OCI-M1 (cell line): ENCODE data around the gene ITPR1.

ENCODE experiments used
- DNase-seq: peaks from one replicate; lab custom pipeline; 2025; lab: John Stamatoyannopoulos, UW

ITPR1 gene

DNA sequence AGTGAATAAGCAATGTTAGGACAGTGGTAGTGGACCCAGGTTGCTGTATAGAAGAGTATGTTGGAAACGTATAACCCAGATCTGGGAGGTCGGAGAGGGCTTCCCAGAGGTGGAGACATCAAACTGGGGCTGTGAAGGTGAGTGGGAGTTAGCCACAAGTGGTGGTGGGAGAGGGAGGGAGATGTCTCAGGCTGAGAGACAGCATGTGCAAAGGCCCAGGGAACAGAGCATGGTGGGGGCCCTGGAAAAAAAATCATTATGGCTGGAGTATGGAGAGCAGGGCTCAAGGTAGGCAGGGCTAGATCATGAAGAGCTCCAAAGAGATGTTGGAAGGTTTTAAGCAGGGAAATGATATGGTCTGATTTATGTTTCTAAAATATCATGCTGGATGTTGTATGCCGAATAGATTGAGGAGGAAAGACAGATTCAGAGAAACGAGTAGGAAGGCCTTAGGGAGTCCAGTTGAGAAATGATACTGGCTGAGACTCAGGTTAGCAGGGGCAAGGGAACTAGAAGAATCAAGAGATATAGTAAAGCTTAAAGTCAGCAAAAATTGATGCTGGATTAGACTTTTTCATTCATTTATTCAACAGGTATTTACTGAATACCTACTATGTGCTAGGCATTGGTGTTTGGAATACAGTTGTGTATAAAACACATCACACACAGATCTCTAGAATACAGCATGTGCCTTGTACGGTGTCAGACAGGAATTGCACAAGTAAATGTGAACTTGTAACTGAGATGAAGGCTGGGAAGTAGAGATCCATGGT is 17.0 kb downstream of the ITPR1 start:
- no peak for DNase-seq

DNA sequence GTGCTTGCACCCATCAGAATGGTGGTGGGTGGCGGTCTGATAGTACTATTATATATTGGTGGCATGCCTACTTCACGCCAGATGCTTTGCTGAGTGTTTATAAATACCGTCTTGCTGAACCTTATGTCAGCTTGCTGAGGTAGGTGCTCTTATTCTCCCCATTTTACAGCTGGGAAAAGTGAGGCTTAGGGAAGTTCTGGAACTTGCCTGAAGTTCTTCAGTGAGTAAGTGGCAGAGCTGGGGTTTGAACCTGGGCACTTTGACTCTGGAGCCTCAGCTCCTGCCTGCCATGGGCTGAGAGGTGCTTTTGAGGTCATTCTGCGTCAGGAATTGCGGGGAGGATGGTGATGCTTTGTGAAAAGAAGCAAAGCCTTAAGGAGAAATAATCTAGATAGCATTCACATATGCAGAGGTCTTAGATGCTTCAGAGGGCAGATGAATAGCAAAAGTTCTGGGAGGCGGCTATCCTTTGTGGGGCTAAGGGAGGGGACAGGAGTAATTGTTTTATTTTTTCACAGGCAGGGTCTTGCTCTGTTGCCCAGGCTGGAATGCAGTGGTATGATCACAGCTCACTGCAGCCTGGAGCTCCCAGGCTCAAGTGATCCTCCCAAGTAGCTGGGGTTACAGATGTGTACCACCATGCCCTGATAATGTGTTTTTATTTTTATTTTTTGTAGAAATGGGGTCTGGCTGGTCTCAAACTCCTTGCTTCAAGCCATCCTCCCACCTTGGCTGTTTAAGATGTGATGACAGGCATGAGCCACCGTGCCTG is 18.5 kb downstream of the ITPR1 start:
- no peak for DNase-seq

DNA sequence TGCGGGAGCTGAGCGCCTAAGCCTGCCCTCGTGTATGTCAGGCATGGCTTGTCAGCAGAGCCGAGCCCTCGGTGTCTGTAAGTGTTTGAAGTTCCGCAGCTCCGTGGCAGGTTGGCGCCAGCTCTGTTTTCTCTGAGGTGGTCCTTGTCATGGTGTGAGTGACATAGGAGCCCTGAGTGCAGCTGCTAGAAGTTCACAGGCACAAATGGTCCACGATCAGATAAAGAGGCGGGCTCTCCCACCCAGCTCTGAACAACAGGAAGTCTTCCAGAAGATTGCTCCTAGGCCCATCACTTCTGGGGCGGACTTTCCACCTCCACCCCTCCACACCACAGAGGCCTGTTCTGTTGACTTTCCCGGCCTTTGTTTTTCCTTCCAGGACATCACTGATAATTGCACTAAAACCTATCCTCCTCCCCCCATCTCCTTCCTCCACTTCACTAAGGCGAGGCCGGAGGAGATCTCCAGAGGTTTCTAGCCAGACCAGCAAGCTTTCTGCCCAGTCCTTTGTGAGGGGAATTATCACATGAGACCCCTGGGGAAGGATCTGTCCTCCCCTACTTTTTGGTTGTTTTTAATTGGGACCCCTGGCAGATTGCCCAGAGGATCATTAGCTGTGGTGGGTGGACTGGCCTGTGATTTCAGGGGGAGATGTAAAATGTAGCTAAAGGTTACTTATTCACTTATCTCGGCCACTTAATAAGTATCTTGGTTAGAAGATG is 19.9 kb downstream of the ITPR1 start:
- DNase-seq: no peak

DNA sequence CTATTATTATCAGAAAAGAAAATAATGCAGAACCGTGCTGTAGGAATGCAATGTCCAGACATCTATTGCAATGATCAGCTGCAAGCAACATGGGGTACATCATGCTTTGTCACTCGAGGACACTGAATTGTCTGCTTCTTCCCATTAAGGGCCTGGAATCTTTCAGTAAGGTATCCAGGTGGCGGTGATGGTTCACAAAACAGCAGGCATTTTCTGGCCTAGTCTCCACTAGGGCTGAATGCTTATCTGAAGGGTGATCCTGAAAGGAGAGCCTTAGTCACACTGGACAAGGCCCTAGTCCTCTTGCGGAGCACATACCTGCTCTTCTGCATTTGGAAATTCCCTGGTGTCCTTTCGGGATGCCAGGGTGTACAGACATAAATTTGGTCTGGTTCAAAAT is 21.2 kb downstream of the ITPR1 start:
- DNase-seq: no peak

DNA sequence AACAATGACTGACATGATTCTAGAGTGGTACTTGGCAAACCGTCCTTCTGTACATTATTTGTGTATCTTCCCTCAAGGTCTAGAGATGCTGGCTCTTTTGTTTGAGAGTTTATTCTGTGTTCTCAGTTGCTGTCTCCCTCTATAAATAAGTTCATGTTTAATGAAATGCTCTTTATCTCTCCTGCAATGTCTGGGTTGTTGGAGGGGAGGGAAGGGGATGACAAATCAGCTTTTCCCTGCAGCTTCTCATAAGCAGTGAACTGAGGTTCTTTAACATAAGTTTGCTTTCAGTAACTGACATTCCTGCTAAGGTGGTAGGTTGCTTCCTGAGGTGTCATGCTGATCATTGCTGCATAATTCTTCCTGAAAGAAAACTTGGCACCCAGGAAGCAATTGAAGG is 21.8 kb downstream of the ITPR1 start:
- peak; percentile 78 for DNase-seq

DNA sequence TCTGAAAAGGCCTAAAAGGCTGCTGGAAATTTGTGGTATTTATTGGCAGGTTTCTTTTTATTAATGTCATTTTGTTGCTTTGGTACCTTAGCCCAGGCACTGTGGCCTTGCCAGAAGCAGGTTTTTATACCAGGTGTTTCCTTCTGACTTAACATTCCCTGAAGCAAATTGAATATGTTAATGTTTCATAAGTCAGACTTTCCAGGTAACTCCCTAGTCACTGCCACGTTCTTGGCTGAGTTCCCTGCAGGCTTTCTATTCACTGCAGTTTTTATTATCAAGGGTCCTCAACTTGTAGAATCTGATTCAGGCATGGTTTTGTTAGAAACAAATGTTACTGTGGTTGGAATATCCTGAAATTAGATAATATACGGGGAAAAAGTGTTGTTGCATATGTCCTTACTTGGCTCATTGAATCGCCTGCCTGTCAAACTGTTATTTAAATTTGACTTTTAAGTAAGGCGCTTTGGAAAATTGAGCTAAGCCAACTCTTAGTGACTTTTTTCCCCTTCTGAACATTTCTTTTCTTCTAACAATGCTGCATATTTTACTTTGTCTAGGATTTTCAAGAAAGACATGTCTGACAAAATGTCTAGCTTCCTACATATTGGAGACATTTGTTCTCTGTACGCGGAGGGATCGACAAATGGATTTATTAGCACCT is 22.9 kb downstream of the ITPR1 start:
- DNase-seq: peak; percentile 67

DNA sequence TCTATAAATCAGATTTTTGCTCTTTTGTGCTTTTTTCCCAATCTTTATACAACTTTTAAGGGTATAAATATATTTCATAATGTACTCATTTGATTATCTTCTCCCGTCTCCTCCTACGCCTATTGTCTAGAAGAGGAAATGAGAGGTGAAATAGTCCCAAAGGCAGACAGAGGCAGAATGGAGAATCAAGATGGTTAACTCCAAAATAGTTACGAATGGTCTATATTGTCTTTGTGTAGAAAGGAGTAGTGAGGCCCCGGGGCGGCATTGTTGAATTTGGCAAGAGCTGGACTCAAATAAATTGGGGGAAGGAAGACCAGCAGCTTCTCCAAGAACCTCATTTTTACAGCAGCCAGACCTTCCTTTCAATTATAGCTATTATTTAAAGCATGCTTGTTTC is 23.9 kb downstream of the ITPR1 start:
- DNase-seq: peak; percentile 45

DNA sequence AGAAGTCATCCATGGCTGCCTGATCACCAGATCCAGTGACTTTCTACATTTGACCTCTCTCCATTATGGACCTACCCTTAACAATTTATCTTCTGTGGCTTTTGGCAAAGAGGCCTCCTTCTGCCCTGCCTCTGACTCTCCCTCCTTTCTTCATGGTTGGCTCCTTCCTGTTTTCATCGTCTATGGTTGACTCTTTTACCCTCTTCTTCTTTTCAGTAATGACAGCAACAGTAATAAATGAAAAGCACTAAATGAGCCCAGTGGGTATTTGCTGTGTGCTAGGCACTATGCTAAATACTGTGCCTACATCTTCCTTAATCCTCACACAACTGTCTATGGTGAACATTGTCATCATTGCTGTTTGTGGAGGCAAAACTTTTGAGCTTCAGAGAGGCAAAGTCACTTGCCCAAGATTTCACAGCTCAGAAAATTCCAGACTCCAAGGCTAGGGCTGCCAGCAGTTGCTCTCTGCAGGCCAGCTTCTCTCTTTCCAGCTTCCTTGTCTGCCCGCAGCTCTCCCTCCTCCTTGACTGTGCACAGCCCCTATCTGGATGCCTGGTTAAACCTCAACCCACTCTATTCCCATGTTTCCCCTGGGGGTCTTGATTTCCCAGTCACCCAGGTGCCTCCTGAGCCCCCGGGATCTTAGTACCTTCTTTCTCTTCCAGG is 24.6 kb downstream of the ITPR1 start:
- peak; percentile 79 for DNase-seq

DNA sequence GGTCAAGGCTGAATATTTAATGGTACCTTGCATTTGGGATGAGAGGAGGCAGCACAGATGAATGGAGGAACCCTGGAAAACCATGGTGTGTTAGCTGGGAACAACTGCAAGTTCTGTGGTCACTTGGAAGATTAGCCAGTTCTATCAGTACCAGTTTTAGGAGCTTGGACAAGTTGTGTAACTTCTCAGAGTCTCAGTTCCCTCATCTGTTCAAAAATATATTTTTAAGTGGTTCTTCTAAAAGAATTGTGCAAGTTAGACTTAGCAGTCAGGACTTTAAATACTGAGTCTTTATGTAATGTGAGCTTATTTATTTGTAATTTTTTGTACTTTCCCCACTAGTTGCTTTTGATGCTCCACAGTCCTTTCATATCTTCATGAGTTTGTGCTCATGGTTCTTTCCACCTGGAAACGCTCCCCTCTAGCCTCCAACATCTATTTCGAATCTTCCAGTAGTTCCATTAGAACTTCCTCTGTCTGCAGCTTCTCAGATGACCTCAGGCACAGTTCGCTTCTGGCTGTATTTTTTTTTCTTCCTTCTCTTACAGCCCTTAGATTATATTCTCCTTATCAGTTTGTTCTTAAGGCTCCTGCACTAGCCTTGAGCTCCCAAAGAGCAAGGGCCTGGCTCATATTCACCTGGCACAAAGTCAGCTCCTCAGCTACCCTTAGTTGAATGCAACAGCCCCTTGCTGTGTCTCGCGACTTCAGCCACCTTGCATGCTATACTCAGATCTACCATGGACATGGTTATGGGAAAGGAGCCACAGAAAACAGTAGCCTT is 27.1 kb downstream of the ITPR1 start:
- DNase-seq: peak; percentile 81

DNA sequence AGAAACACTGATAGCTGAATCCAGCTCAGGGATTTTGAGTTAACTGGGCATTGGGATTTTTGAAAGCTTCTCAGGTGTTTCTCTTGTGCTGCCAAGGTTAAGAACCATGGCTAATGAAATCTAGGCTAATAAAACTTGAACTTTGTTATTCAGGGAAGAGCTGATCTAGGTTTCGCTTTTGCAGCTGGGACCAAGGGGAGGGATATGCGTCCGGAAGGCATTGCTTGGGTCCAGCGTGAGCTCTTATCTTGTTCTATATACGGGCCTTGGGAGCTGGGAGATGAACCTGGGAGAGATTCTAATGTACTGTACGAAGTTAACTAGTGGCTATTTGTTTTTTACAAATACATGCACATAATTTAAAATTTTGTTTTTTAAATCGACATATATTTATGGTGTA is 29.8 kb downstream of the ITPR1 start:
- DNase-seq: no peak

DNA sequence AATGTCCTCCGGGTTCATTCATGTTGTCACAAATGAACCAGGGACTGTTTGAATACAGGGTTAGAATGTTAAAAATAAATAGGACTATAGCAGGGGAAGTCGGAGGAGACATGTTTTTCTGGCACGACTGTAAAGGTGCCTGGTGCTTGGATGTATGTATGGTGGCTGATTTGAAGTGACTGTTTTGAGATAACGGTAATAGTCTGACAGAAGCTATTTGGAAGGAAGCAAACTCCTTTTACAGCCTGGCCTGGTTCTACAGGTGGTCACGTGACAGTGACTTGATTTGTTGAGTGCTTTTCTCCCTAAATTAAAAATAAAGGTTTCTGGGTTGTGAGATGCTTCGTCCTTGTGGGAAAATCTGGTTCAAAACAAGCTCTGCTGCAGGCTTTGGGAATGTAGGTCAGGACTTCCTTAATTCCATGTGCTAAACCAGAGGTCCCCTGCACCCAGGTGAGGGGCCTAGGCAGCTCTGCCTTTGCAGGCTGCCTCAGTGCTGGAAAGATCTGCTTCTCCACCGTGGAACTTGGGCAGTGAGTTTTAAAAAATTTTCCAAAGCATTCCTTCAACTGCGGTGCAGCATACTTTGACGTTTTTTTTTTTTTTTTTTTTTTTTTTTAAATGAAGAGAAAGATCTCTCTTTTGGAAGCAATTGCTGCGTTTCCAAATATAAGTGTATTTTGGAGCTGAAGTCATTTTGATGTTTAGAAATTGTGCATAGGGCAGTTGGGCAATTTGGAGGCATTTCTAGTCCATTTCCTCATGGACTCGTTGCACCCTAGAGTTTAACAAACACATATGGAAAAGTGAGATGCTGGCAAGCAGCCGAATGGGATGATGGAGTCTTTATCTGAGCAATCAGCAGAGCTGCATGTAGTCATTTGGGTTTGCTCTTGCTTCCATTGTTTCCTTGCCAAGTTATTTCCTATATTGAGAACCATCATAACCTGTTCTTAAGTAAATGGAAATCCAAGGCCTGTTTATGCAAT is 30.9 kb downstream of the ITPR1 start:
- no peak for DNase-seq

DNA sequence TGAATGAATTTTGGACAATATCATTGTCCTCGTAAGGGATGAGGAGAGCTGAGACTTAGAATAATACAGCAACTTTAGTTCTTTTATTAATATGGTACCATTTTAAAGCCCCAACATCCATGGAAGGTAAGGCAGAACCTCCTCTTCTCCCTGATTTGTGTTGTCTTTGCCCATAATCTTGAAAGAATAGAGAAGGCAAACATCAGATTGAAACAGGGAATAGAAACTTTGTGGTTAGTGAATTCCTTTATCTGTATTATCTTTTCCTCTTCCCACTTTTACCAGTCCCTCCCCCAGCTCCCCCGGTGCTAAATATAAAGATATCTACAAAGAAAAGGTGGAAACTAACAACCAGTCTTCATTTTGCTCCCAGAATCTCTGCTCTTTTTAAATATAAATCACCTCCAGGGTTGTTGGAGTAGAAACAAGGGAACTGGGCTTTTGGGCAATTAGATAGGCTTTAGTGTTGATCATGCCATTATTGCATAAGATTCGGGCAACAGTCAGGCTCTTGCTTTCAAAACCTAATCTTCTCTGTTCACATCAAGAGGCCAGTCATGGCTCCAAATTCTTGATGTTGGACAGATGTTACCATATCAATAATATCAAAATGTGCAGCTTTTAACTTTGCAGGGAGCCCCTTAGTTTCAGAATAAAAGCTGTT is 32.5 kb downstream of the ITPR1 start:
- DNase-seq: peak; percentile 68

DNA sequence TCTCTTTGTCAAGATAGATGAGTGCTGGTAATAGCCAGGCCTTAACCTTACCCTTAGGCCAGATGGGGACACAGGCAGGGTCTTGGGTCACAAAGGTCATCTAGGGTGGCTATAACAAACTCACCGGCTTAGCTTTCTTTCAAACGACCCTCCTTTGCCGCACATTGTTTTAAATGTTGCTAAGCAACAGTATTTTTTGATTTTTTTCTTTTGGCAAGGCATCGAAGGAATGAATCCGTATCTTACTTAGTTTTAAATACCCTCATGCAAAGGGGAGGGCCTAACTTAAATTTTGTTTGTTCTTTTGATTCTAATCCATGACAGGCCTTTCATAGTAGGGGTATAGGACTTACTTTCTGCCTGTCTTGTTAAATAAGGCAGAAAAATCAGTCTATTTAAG is 35.2 kb downstream of the ITPR1 start:
- no peak for DNase-seq

DNA sequence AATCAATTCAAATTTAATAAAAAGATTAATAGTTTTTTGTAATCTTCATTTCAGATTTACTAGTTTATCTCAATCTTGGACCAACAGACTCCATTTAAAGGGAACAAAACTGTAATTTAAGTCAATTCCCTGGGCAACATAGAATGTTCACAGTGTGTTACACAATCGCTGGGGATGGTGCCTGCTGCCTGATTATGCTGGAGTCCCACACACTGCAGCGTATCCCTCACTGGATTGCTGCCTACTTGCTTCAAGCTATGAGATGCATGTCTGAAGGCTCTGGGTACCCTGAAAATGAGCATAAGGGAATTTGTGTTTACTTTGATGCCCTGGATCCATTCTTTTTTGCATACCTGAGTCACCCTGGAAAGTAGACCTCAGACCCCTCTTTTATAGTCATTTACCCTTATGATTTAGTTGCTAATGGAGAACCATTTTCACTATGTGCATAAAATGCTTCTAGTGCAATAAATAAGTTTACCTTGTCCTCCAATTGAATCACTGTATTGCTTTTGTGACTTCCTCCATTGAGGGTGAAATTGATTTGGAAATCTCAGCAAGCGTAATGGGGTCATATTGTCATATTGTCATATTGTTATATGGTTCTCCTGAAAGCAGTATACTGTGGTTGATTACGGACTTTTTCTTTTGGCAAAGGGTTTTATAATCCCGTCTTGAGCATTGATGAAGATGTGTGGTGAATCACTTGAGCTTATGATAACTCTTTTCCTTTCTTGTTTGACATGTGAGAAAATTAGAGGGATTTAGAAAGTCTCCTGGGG is 35.9 kb downstream of the ITPR1 start:
- no peak for DNase-seq

DNA sequence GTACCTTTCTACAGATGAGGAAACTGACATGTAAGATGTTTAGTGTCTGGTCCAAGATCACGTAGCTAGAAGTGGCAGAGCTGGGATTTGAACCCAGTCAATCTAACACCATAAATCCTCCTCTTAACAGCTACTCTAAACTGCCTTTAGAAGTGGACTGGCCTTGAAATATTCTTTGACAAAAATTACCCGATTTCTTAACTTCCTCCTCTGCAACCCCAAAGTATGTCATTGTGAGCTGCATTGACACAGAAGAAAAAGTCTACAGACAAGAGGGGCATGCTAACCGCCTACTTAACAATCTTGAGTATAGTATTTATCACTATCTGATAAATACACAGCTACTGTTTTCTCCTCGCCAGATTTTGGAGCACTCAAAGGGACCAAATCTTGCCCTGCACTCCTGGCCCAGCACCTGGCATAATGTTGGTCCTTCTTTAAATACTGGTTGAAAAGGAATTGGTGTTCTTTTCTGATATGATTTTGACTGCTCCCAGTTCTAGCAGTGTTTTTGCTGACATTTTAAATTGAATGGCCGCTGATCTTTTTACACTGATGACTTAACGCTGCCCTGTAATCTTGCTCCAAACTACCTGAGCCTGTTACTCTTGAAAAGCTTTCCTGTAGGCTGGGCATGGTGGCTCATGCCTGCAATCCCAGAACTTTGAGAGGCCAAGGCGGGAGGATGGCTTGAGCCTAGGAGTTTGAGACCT is 36.9 kb downstream of the ITPR1 start:
- no peak for DNase-seq

DNA sequence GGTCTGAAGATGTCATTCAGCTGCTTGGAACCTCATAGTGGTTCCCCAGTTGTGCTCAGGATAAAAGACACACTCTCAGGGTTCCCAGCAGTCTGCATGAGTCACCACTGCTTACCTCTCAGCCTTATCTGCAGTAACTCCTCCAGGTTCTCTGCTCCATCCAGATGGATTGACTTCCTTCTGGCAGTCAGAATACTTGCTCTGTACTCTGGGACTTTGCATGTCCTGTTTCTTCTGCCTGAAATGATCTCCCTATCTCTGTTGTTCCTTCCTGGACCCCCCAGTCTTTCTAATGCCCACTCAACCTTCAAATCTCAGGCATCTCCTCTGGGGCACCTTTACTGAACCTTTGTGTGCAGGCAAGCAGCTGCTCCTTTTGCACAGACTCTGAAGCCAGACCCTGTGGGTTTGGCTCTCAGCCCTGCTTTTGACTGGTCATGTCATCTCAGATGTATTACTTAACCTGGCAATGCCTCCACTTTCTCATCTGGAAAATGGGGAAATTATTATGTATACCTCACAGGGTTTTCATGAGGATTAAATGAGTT is 38.4 kb downstream of the ITPR1 start:
- DNase-seq: peak; percentile 86

DNA sequence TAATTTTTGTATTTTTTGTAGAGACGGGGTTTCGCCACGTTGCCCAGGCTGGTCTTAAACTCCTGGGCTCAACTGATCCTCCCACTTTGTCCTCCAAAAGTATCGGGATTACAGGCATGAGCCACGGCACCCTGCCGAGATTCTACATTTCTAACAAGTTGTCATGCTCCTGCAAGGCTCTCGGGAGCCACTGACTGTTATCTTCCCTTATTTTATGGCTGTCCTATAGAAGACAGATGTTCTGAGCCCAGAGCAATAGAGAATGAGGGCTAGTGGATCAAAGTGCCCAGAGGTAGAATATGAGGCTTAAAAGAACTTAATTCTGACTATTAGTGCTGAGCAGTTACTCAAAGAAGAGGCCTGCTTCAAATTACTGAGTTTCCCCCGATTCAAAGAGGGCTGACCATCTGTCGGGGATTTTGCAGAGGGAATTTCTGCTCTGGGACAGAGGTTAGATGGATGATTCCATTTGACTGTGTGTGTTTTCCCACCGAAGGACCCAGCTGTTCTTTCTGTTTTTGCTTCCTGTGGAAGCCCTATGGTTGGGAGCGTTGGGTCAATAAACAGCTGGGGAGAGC is 39.5 kb downstream of the ITPR1 start:
- DNase-seq: no peak
